Measurements from ENCODE around the gene LCA5. TPM values are rescaled to one million over a fixed set of nuclear protein-coding genes. Genes with fewer than 3 reads are reported as not detected.
A peak's percentile ranks its signal among the peaks of the same experiment; 100 is the strongest.

Gene LCA5
- total RNA-seq, 4 donors from 2014 or later = 5.2 to 11.5 (median 8.5) TPM

- intact Hi-C loops (cut with DNase I) = no loop called here
- Histone ChIP-seq H3K27ac (replicated peaks in 1 of 4) (no peak overlapping the region), H3K9me3 (no peaks in the 10 kb centered on the region), H3K4me1 (peaks cover 0 to 10% (median 2%) of the 10 kb centered on the region in 4 donors), H3K27me3 (no peaks in the 10 kb centered on the region), H3K36me3 (no peaks in the 10 kb centered on the region), H3K4me3 (no peak overlapping the region)
- TF ChIP-seq EP300 (IDR thresholded peaks at IDR 0.05) (no peak), POLR2A (IDR thresholded peaks at IDR 0.05; ENCODE audit: low read depth) (no peak), POLR2AphosphoS5 (IDR thresholded peaks at IDR 0.05) (no peak)
- TF ChIP-seq, protein P1, sequence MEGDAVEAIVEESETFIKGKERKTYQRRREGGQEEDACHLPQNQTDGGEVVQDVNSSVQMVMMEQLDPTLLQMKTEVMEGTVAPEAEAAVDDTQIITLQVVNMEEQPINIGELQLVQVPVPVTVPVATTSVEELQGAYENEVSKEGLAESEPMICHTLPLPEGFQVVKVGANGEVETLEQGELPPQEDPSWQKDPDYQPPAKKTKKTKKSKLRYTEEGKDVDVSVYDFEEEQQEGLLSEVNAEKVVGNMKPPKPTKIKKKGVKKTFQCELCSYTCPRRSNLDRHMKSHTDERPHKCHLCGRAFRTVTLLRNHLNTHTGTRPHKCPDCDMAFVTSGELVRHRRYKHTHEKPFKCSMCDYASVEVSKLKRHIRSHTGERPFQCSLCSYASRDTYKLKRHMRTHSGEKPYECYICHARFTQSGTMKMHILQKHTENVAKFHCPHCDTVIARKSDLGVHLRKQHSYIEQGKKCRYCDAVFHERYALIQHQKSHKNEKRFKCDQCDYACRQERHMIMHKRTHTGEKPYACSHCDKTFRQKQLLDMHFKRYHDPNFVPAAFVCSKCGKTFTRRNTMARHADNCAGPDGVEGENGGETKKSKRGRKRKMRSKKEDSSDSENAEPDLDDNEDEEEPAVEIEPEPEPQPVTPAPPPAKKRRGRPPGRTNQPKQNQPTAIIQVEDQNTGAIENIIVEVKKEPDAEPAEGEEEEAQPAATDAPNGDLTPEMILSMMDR (IDR thresholded peaks at IDR 0.05) = no peak
- WGBS = 0% methylated on average over 2 of the region's 2 CpGs
- no peak for DNase-seq (ENCODE audit: extremely low spot score)
Measured at GRCh38 chr6:79467716-79468115, 69.5 kb downstream of the LCA5 start.

- TF ChIP-seq EP300 (IDR thresholded peaks at IDR 0.05) (no peak), POLR2A (IDR thresholded peaks at IDR 0.05; ENCODE audit: low read depth) (no peak)
- TF ChIP-seq, protein P1 (IDR thresholded peaks at IDR 0.05) = peak in 2 of 3 experiments; percentile 33 to 48
- no peak for DNase-seq (ENCODE audit: extremely low spot score)
- Histone ChIP-seq H3K36me3 (no peaks in the 10 kb centered on the region), H3K27ac (replicated peaks in 1 of 4) (no peak overlapping the region), H3K9me3 (no peaks in the 10 kb centered on the region), H3K27me3 (no peaks in the 10 kb centered on the region), H3K4me1 (peaks cover 0 to 10% (median 2%) of the 10 kb centered on the region in 4 donors), H3K4me3 (no peak overlapping the region)
- intact Hi-C loops (cut with DNase I) = no loop called here
- 20% methylated on average over 6 of the region's 6 CpGs for WGBS
Measured at GRCh38 chr6:79466207-79466834, 70.9 kb downstream of the LCA5 start.

DNA sequence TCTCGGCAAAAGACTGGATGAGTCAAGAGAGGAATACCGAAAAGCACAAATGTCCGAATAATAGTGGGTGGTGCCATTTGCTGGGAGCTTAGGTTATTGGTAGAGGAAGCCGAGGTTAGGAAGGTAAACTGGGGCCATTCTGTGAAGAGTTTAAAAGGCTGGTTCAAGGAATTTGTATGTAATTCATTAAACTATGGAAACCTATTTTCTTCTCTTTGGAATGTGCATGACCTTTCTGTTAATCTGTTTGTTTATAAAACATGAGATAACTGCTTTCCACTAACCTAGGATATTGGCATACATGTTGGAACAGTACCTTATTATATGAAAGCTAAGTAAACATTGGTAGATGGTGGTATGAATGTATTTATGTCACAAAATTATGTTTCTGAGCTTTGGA lies 71.8 kb downstream of the LCA5 start:
- no peak for DNase-seq (ENCODE audit: extremely low spot score)
- Histone ChIP-seq H3K27me3 (no peaks in the 10 kb centered on the region), H3K9me3 (no peaks in the 10 kb centered on the region), H3K27ac (replicated peaks in 1 of 4) (no peak overlapping the region), H3K4me1 (peaks cover 0 to 10% (median 2%) of the 10 kb centered on the region in 4 donors), H3K4me3 (no peak overlapping the region), H3K36me3 (no peaks in the 10 kb centered on the region)
- intact Hi-C loops (cut with DNase I) = no loop called here
- WGBS = 69% methylated on average over 4 of the region's 4 CpGs
- TF ChIP-seq EP300 (IDR thresholded peaks at IDR 0.05) (no peak), POLR2A (IDR thresholded peaks at IDR 0.05; ENCODE audit: low read depth) (no peak), POLR2AphosphoS5 (IDR thresholded peaks at IDR 0.05) (no peak)
- TF ChIP-seq, protein P1 (IDR thresholded peaks at IDR 0.05) = no peak

GRCh38 chr6:79463621-79464050 lies 73.6 kb downstream of the LCA5 start:
- no peaks in the 10 kb centered on the region for H3K27me3 ChIP-seq
- 79% methylated on average over 4 of the region's 4 CpGs for WGBS

DNA sequence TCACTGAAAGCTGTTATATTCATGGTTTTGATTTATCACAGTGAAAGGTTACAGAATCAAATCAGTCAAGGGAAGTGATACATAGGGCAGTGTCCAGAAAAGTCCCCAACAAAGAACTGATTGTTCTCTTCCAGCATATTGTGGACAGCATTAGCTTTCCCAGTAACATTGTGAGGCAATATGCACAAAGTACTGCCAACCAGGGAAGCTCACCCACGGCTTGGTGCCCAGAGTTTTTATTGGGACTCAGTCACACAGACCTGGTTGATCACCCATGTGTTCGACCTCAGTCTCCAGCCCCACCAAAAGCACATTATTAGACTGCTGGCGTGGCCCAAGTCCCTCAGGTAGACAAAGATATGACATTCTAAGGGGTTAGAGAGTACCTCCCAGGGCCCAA lies 76.0 kb downstream of the LCA5 start:
- H3K4me1 ChIP-seq = peaks cover 0 to 7% (median 2%) of the 10 kb centered on the region in 4 donors
- H3K27ac ChIP-seq (replicated peaks in 1 of 4) = no peak overlapping the region
- H3K36me3 ChIP-seq = no peaks in the 10 kb centered on the region
- TF ChIP-seq POLR2A (IDR thresholded peaks at IDR 0.05; ENCODE audit: low read depth) (no peak), POLR2AphosphoS5 (IDR thresholded peaks at IDR 0.05) (no peak), EP300 (IDR thresholded peaks at IDR 0.05) (no peak)
- TF ChIP-seq, protein P1 (IDR thresholded peaks at IDR 0.05) = no peak
- 75% methylated on average over 3 of the region's 3 CpGs for WGBS
- no peak overlapping the region for H3K4me3 ChIP-seq
- no peak for DNase-seq (ENCODE audit: extremely low spot score)
- intact Hi-C loops (cut with DNase I) = no loop called here
- H3K27me3 ChIP-seq = no peaks in the 10 kb centered on the region
- H3K9me3 ChIP-seq = no peaks in the 10 kb centered on the region

More at GRCh38 chr6:79463621-79464050, 73.6 kb downstream of the LCA5 start:
- Histone ChIP-seq H3K36me3 (no peaks in the 10 kb centered on the region), H3K4me1 (peaks cover 0 to 10% (median 2%) of the 10 kb centered on the region in 4 donors), H3K9me3 (no peaks in the 10 kb centered on the region), H3K27ac (replicated peaks in 1 of 4) (no peak overlapping the region), H3K4me3 (no peak overlapping the region)
- DNase-seq (ENCODE audit: extremely low spot score) = no peak
- intact Hi-C loops (cut with DNase I) = no loop called here
- no peak for TF ChIP-seq EP300 (IDR thresholded peaks at IDR 0.05)
